Colonic mucosa (tissue), 4 donors: ENCODE measurements around the gene TMEM123. TPM values are rescaled to one million over a fixed set of nuclear protein-coding genes. Genes with fewer than 3 reads are reported as not detected.

Experiments
- DNase-seq: peaks from one replicate; pipeline ENCODE4 v3.0.0-alpha.2; 2020
- H3K27ac ChIP-seq: fragments of 200-600 bp; one replicate; pipeline ENCODE4 v1.8.0; 2021
- H3K27me3 ChIP-seq: fragments of 200-600 bp; one replicate; pipeline ENCODE4 v1.8.0; 2021
- H3K36me3 ChIP-seq: fragments of 200-600 bp; one replicate; pipeline ENCODE4 v1.8.0; 2021
- H3K4me1 ChIP-seq: fragments of 200-600 bp; one replicate; pipeline ENCODE4 v1.8.0; 2021; ENCODE audit warnings: mild to moderate bottlenecking
- H3K4me3 ChIP-seq: fragments of 200-600 bp; one replicate; pipeline ENCODE4 v1.8.0; 2021
- H3K9ac ChIP-seq, 2 donors: one replicate each; pipeline ENCODE4 v1.7.0; 2013; ENCODE audit warnings: control low read depth in 2 of 2, low read depth in 2 of 2, low read length in 2 of 2
- H3K9me3 ChIP-seq: fragments of 200-600 bp; one replicate; pipeline ENCODE4 v1.8.0; 2021
- CTCF ChIP-seq: fragments of 200-600 bp; IDR thresholded peaks from one replicate; pipeline ENCODE4 v1.8.0; 2022; ENCODE audit warnings: antibody characterized with exemption, mild to moderate bottlenecking
- intact Hi-C: fragments of 100-400 bp; cut with DNase I; formaldehyde crosslinking; loops from one replicate; pipeline ENCODE4 v1.14.1; 2022
- total RNA-seq, 2 donors: library from RNA; stranded (reverse); fragmentation: NEBNext Ultra II Directional in 1 of 2; extraction: Animal tissue kit (Norgen Biotek cat#: 25700) in 1 of 2; gene quantifications; one replicate each; pipeline ENCODE4 v1.2.1, GENCODE V29; 2021
- donor health status: healthy.
- donor health status: DM: no; HTN: no; CAD: no.
- donor health status: DM: no; HTN: no; CAD: no.

The TMEM123 gene
- total RNA-seq, 2 donors from 2014 or later, result 126 to 175 TPM

- Histone ChIP-seq H3K4me3 (no peak overlapping the region), H3K4me1 (peaks cover 6% of the 10 kb centered on the region), H3K9me3 (no peaks in the 10 kb centered on the region), H3K9ac (no peak overlapping the region), H3K27me3 (no peaks in the 10 kb centered on the region), H3K27ac (no peak overlapping the region), H3K36me3 (no peaks in the 10 kb centered on the region)
- no peak for DNase-seq
- intact Hi-C loops, result no loop called here
- no peak for TF ChIP-seq CTCF
These were observed 25.5 kb downstream of the TMEM123 start for GRCh38 chr11:102427068-102427467.

DNA sequence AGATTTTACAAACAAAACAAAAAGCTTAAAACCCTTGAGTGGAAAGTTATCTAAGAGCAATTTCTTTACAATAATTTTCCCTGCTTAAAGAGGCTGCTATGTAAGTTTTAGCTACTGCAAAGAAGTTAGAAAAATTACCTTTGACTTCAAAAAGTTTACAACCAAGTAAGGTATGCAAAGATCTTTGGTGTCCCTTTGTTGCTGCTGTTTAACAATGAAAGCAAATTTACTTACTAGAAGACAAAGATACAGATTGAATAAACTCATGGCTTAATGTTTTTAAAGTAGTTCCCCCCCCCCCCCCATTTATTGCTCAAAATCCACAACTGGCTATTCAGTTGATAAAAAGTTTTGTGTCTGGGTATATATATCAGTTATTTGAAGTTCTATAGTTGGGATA is 26.0 kb downstream of the TMEM123 start:
- intact Hi-C loops, result no loop called here
- H3K27ac ChIP-seq, result no peak overlapping the region
- no peaks in the 10 kb centered on the region for H3K36me3 ChIP-seq
- H3K9me3 ChIP-seq, result no peaks in the 10 kb centered on the region
- H3K4me3 ChIP-seq, result no peak overlapping the region
- no peak for TF ChIP-seq CTCF
- DNase-seq, result no peak
- H3K9ac ChIP-seq, result no peak overlapping the region
- no peaks in the 10 kb centered on the region for H3K27me3 ChIP-seq
- peaks cover 6% of the 10 kb centered on the region for H3K4me1 ChIP-seq

- DNase-seq, result no peak
- H3K27me3 ChIP-seq, result no peaks in the 10 kb centered on the region
- H3K4me1 ChIP-seq, result peaks cover 6% of the 10 kb centered on the region
- H3K27ac ChIP-seq, result no peak overlapping the region
- intact Hi-C loops, result no loop called here
- H3K9ac ChIP-seq, result no peak overlapping the region
- no peak overlapping the region for H3K4me3 ChIP-seq
- no peak for TF ChIP-seq CTCF
- H3K36me3 ChIP-seq, result no peaks in the 10 kb centered on the region
- no peaks in the 10 kb centered on the region for H3K9me3 ChIP-seq
These were observed 26.6 kb downstream of the TMEM123 start for GRCh38 chr11:102426000-102426399.

DNA sequence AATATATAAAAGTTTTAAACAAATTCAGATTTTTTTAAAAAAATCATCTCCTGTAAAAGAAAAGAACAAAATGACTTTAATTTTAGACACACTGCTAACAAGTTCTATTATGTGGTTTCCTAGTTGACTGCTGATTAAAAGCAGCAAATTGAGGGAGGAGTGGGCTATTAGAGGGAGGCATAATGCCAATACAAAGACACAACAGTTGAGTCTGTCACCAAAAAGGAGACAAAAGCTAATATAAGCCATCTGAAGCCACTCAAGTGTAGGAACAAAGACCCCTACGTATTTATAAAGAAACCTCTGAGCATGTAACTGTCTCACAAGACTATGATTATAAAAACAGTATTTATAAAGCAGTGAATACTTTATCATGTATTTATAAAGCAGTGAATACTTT is 28.6 kb downstream of the TMEM123 start:
- H3K27me3 ChIP-seq, result no peaks in the 10 kb centered on the region
- no peak overlapping the region for H3K9ac ChIP-seq
- H3K36me3 ChIP-seq, result no peaks in the 10 kb centered on the region
- intact Hi-C loops, result no loop called here
- peaks cover 6% of the 10 kb centered on the region for H3K4me1 ChIP-seq
- no peak for TF ChIP-seq CTCF
- H3K9me3 ChIP-seq, result no peaks in the 10 kb centered on the region
- no peak overlapping the region for H3K4me3 ChIP-seq
- no peak for DNase-seq
- no peak overlapping the region for H3K27ac ChIP-seq

- H3K4me1 ChIP-seq, result peaks cover 6% of the 10 kb centered on the region
- no peaks in the 10 kb centered on the region for H3K9me3 ChIP-seq
- intact Hi-C loops, result no loop called here
- no peaks in the 10 kb centered on the region for H3K27me3 ChIP-seq
- H3K9ac ChIP-seq, result no peak overlapping the region
- H3K4me3 ChIP-seq, result no peak overlapping the region
- no peaks in the 10 kb centered on the region for H3K36me3 ChIP-seq
- no peak overlapping the region for H3K27ac ChIP-seq
- DNase-seq, result no peak
- no peak for TF ChIP-seq CTCF
These were observed 29.5 kb downstream of the TMEM123 start for GRCh38 chr11:102422817-102423712.
